Caco-2 (cell line): ENCODE measurements around the gene DUOX1. TPM values are rescaled to one million over a fixed set of nuclear protein-coding genes. Genes with fewer than 3 reads are reported as not detected.
"Not testable (repeated sequence)": the region's sequence is repeated elsewhere in the genome, so short reads cannot be mapped to it uniquely, and the experiment has no call there.

Experiments
- BruUV-seq: library from RNA; stranded (reverse); fragments of 400-500 nt; replicated peaks from 2 replicates; lab custom pipeline; 2021; lab: Mats Ljungman, UMichigan
- CTCF ChIA-PET: fragments of 300-600 bp; sonication (Branson Sonifier 250); formaldehyde crosslinking; loops from one replicate; lab custom pipeline; 2022; ENCODE audit warnings: antibody characterized with exemption; lab: Charles Lee
- POLR2A ChIA-PET: fragments of 300-600 bp; sonication (Branson Sonifier 250); formaldehyde crosslinking; loops from one replicate; lab custom pipeline; 2022; ENCODE audit warnings: antibody characterized with exemption; lab: Charles Lee
- DNase-seq, 2 experiments: peaks; one replicate each; pipeline versions ENCODE4 v3.0.0 to v3.0.0-alpha.2; 2020 to 2022
- H3K27me3 ChIP-seq: replicated peaks from 2 replicates; pipeline ENCODE4 v1.6.0; 2011; ENCODE audit warnings: low read length; ENCODE audit not compliant: control insufficient read depth, insufficient read depth
- H3K36me3 ChIP-seq: 2 replicates; pipeline ENCODE4 v1.5.1; 2011; ENCODE audit warnings: low read length; ENCODE audit not compliant: control insufficient read depth, insufficient read depth
- H3K4me1 ChIP-seq: fragments of 250-450 bp; sonication (Bioruptor Pico); 2 replicates; pipeline ENCODE4 v1.5.1; 2020; ENCODE audit warnings: mild to moderate bottlenecking
- H3K4me3 ChIP-seq: 2 replicates; pipeline ENCODE4 v1.5.1; 2011; ENCODE audit warnings: low read depth, mild to moderate bottlenecking, control low read depth, low read length
- H3K9me3 ChIP-seq: fragments of 250-450 bp; sonication (Bioruptor Pico); 2 replicates; pipeline ENCODE4 v1.5.1; 2020; ENCODE audit warnings: mild to moderate bottlenecking, moderate library complexity
- H3K27ac Mint-ChIP-seq: one replicate; pipeline ENCODE4 v1.8.0; 2022; ENCODE audit warnings: mixed read lengths; ENCODE audit not compliant: unreplicated experiment
- H3K27me3 Mint-ChIP-seq: one replicate; pipeline ENCODE4 v1.8.0; 2022; ENCODE audit warnings: mixed read lengths; ENCODE audit not compliant: insufficient read depth, unreplicated experiment
- H3K36me3 Mint-ChIP-seq: one replicate; pipeline ENCODE4 v1.8.0; 2022; ENCODE audit warnings: mild to moderate bottlenecking, mixed read lengths; ENCODE audit not compliant: insufficient read depth, unreplicated experiment
- H3K4me1 Mint-ChIP-seq: one replicate; pipeline ENCODE4 v1.8.0; 2022; ENCODE audit warnings: low read depth, mixed read lengths; ENCODE audit not compliant: unreplicated experiment
- H3K4me3 Mint-ChIP-seq: one replicate; pipeline ENCODE4 v1.8.0; 2022; ENCODE audit warnings: mild to moderate bottlenecking, moderate library complexity, mixed read lengths; ENCODE audit not compliant: unreplicated experiment
- H3K9me3 Mint-ChIP-seq: one replicate; pipeline ENCODE4 v1.8.0; 2022; ENCODE audit warnings: mixed read lengths; ENCODE audit not compliant: unreplicated experiment
- intact Hi-C: fragments of 100-400 bp; cut with micrococcal nuclease; formaldehyde crosslinking; loops from one replicate; pipeline ENCODE4 v1.10.0; 2022; ENCODE audit not compliant: unreplicated experiment
- total RNA-seq: library from RNA; stranded (reverse); gene quantifications from 2 replicates; pipeline ENCODE4 v1.2.3, GENCODE V29; 2022
- TF ChIP-seq, protein P1 (sequence below), 2 experiments: fragments of 200-600 bp in 1 of 2; IDR thresholded peaks; 1 replicate in 1 of 2; 2 replicates in 1 of 2; pipeline versions ENCODE4 v1.5.1 to v1.8.0; 2011 to 2022; ENCODE audit warnings: antibody characterized with exemption in 1 of 2, control low read depth in 1 of 2, inconsistent platforms in 1 of 2, low read depth in 1 of 2, low read length in 1 of 2, mild to moderate bottlenecking in 1 of 2, moderate library complexity in 1 of 2; ENCODE audit not compliant: insufficient read depth in 1 of 2, severe bottlenecking in 1 of 2, unreplicated experiment in 1 of 2

Gene DUOX1
- total RNA-seq, 1 experiment from 2014 or later = 0.14 TPM

DNA sequence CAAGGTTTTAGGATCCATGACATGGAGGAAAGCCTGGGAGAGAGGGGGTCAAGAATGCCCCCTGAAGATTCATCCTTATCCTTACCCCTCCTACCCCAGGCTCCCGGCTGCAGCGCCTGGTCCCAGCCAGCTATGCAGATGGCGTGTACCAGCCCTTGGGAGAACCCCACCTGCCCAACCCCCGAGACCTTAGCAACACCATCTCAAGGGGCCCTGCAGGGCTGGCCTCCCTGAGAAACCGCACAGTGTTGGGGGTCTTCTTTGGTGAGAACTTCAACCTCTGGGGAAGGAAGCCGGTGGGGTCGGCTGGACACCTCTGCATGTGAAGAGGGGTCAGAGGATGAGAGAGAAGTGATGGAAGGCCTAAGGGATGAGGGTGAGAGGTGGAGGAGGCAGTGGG lies 4.3 kb downstream of the DUOX1 start:
- Mint-ChIP-seq H3K27ac (no peak overlapping the region), H3K36me3 (no peaks in the 10 kb centered on the region), H3K4me1 (no peaks in the 10 kb centered on the region), H3K27me3 (no peaks in the 10 kb centered on the region), H3K4me3 (no peak overlapping the region), H3K9me3 (no peaks in the 10 kb centered on the region)
- ChIA-PET POLR2A (no interaction called here), CTCF (interaction anchor here (0.6 to 1.5 kb wide), 2 partner anchors 11 to 44 kb away, joined by 3 to 4 read pairs; no protein-coding TSS in a partner anchor)
- no peak for DNase-seq
- no peaks in the 10 kb centered on the region for H3K36me3 ChIP-seq
- no TSS peak for BruUV-seq
- H3K4me3 ChIP-seq = no peak overlapping the region
- H3K9me3 ChIP-seq = no peaks in the 10 kb centered on the region
- no peaks in the 10 kb centered on the region for H3K27me3 ChIP-seq
- TF ChIP-seq, protein P1, sequence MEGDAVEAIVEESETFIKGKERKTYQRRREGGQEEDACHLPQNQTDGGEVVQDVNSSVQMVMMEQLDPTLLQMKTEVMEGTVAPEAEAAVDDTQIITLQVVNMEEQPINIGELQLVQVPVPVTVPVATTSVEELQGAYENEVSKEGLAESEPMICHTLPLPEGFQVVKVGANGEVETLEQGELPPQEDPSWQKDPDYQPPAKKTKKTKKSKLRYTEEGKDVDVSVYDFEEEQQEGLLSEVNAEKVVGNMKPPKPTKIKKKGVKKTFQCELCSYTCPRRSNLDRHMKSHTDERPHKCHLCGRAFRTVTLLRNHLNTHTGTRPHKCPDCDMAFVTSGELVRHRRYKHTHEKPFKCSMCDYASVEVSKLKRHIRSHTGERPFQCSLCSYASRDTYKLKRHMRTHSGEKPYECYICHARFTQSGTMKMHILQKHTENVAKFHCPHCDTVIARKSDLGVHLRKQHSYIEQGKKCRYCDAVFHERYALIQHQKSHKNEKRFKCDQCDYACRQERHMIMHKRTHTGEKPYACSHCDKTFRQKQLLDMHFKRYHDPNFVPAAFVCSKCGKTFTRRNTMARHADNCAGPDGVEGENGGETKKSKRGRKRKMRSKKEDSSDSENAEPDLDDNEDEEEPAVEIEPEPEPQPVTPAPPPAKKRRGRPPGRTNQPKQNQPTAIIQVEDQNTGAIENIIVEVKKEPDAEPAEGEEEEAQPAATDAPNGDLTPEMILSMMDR (IDR thresholded peaks at IDR 0.05; ENCODE audit: insufficient read depth in 1 of 2, low read depth in 1 of 2, low read length in 1 of 2, severe bottlenecking in 1 of 2, unreplicated experiment in 1 of 2) = no peak
- intact Hi-C loops = no loop called here
- no peaks in the 10 kb centered on the region for H3K4me1 ChIP-seq

DNA sequence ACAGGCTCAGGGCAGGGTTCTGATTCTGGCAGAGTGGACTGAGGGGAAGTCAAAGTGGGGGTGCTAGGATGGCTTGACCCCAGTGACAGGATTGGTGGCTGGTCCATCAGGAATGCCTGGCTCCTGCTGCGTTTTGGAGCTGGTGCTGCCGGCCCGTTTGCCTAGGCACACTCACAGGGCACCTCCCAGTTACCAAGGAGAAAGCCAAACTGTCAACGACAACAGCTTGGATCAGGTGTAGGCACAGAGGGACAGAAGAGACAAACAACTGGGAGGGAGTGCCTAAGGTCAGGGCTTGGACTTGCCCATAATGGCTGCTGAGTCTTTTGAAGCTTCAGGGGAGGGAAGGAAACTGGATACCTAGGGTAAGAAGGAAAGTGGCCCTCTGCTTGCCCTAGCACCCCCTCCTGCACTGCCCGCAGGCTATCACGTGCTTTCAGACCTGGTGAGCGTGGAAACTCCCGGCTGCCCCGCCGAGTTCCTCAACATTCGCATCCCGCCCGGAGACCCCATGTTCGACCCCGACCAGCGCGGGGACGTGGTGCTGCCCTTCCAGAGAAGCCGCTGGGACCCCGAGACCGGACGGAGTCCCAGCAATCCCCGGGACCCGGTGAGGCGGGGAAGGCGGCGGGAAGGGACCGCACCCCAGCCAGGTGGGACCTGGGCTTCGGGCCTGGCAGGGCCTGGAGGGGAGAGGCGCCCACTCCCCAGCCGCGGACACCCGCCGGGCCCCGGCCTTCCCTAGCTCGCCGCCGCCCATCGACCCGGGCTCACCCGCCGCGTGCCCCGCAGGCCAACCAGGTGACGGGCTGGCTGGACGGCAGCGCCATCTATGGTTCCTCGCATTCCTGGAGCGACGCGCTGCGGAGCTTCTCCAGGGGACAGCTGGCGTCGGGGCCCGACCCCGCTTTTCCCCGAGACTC lies 5.1 kb downstream of the DUOX1 start:
- no peaks in the 10 kb centered on the region for H3K36me3 Mint-ChIP-seq
- Histone ChIP-seq H3K4me3 (no peak overlapping the region), H3K4me1 (no peaks in the 10 kb centered on the region), H3K9me3 (no peaks in the 10 kb centered on the region), H3K27me3 (no peaks in the 10 kb centered on the region), H3K36me3 (no peaks in the 10 kb centered on the region)
- TF ChIP-seq, protein P1 (IDR thresholded peaks at IDR 0.05; ENCODE audit: insufficient read depth in 1 of 2, low read depth in 1 of 2, low read length in 1 of 2, severe bottlenecking in 1 of 2, unreplicated experiment in 1 of 2) = no peak
- ChIA-PET POLR2A (no interaction called here), CTCF (interaction anchor here (1.1 kb wide), 1 partner anchor 17 kb away, joined by 4 read pairs; no protein-coding TSS in a partner anchor)
- H3K4me1 Mint-ChIP-seq = no peaks in the 10 kb centered on the region
- BruUV-seq = no TSS peak
- no peak for DNase-seq
- H3K9me3 Mint-ChIP-seq = no peaks in the 10 kb centered on the region
- H3K27ac Mint-ChIP-seq = no peak overlapping the region
- intact Hi-C loops = no loop called here
- H3K4me3 Mint-ChIP-seq = no peak overlapping the region
- no peaks in the 10 kb centered on the region for H3K27me3 Mint-ChIP-seq

DNA sequence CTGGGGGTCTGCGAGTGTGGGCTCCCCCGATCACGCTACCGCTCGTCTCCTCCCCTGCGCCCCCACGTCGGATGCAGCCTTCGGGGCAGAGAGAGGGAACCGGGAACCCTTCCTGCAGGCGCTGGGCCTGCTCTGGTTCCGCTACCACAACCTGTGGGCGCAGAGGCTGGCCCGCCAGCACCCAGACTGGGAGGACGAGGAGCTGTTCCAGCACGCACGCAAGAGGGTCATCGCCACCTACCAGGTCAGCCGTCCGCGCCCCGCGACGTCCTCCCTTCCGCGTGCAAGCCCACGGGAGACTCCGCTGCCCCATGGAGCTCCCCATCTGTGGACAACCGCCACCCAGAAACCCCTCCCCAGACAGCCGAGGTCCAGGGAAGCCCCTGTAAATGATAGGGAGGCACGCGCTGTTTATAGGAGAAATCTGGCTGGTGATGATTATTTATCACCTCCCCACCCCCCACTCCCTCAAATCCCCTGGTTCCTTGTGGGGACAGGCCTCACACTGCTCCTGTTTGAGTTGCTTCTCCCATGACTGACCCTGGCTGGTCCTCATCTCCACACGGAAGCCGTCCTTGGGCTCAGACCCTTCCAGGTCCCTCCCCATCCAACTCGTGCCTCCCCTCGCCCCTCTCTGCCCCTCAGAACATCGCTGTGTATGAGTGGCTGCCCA lies 6.0 kb downstream of the DUOX1 start:
- H3K4me3 Mint-ChIP-seq, intact Hi-C loops, H3K36me3 ChIP-seq, H3K36me3 Mint-ChIP-seq, H3K27me3 ChIP-seq, H3K9me3 Mint-ChIP-seq, H3K4me1 Mint-ChIP-seq, H3K4me1 ChIP-seq, H3K9me3 ChIP-seq, DNase-seq, H3K27ac Mint-ChIP-seq, POLR2A ChIA-PET, BruUV-seq, H3K4me3 ChIP-seq, H3K27me3 Mint-ChIP-seq: not testable (repeated sequence)
- CTCF ChIA-PET = interaction anchor here (1.1 kb wide), 1 partner anchor 18 kb away, joined by 4 read pairs; no protein-coding TSS in a partner anchor
